ENCODE data around the gene EVX2.

EVX2 gene

GRCh38 chr2:176103194-176103593, 19.4 kb upstream of the EVX2 start:
- Histone ChIP-seq H3K27ac (ENCODE audit: extremely low read depth, low read depth, low read length) (peak overlapping the region; percentile 100; the same call in 1 of the 2 replicates), H3K9me3 (ENCODE audit: control insufficient read depth, insufficient read depth, low read depth, low read length) (no peaks in the 10 kb centered on the region), H3K4me1 (ENCODE audit: control insufficient read depth, insufficient read depth, low read length) (peaks cover 4% of the 10 kb centered on the region), H3K4me3 (ENCODE audit: low read depth, low read length) (no peak overlapping the region; the same call in 1 of the 2 replicates), H3K36me3 (ENCODE audit: control insufficient read depth in 2 of 2, insufficient read depth in 1 of 2, low read length in 2 of 2) (no peaks in the 10 kb centered on the region)
- TF ChIP-seq ZNF621 (tag by site-specific recombination; IDR thresholded peaks at IDR 0.05) (no peak), ZNF560 (tag by site-specific recombination; IDR thresholded peaks at IDR 0.05; ENCODE audit: borderline replicate concordance) (no peak), KLF7 (tag by site-specific recombination; IDR thresholded peaks at IDR 0.05; ENCODE audit: borderline replicate concordance) (no peak), GLIS2 (tag by site-specific recombination; IDR thresholded peaks at IDR 0.05) (no peak), OSR2 (tag by site-specific recombination; IDR thresholded peaks at IDR 0.05) (no peak)
- CTCF ChIA-PET, result interaction anchor here (0.6 to 2.2 kb wide), 4 partner anchors 24 to 851 kb away, joined by 3 to 4 read pairs (median 3); no protein-coding TSS in a partner anchor
- POLR2A ChIA-PET, result interaction anchor here (0.6 to 2.6 kb wide), 3 partner anchors 10 to 27 kb away, joined by 3 to 6 read pairs (median 5); no protein-coding TSS in a partner anchor

- POLR2A ChIA-PET, result no interaction called here
- Histone ChIP-seq H3K9me3 (ENCODE audit: control insufficient read depth, insufficient read depth, low read depth, low read length) (no peaks in the 10 kb centered on the region), H3K4me3 (ENCODE audit: low read depth, low read length) (no peak overlapping the region), H3K4me1 (ENCODE audit: control insufficient read depth, insufficient read depth, low read length) (peaks cover 4% of the 10 kb centered on the region), H3K36me3 (ENCODE audit: control insufficient read depth in 2 of 2, insufficient read depth in 1 of 2, low read length in 2 of 2) (no peaks in the 10 kb centered on the region), H3K27ac (ENCODE audit: extremely low read depth, low read depth, low read length) (no peak overlapping the region; the same call in 1 of the 2 replicates)
- CTCF ChIA-PET, result interaction anchor here (0.6 to 2.2 kb wide), 8 partner anchors 11 to 953 kb away, joined by 3 to 6 read pairs (median 3); no protein-coding TSS in a partner anchor
- TF ChIP-seq ZNF292 (tag by site-specific recombination; IDR thresholded peaks at IDR 0.05; ENCODE audit: borderline replicate concordance, low read depth) (no peak), ZNF350 (tag by site-specific recombination; IDR thresholded peaks at IDR 0.05) (no peak), KLF16 (tag by site-specific recombination; IDR thresholded peaks at IDR 0.05) (no peak), ZNF132 (tag by site-specific recombination; IDR thresholded peaks at IDR 0.05; ENCODE audit: borderline replicate concordance) (no peak), AEBP2 (tag by site-specific recombination; IDR thresholded peaks at IDR 0.05; ENCODE audit: borderline replicate concordance) (no peak), ZNF747 (tag by site-specific recombination; IDR thresholded peaks at IDR 0.05) (no peak), SCRT1 (tag by site-specific recombination; IDR thresholded peaks at IDR 0.05; ENCODE audit: borderline replicate concordance) (no peak), ZFP69B (tag by site-specific recombination; IDR thresholded peaks at IDR 0.05) (no peak), ZNF112 (tag by site-specific recombination; IDR thresholded peaks at IDR 0.05) (no peak), ZNF658 (tag by site-specific recombination; IDR thresholded peaks at IDR 0.05) (no peak), ZNF362 (tag by site-specific recombination; IDR thresholded peaks at IDR 0.05) (no peak), ZNF473 (tag by site-specific recombination; IDR thresholded peaks at IDR 0.05) (no peak), ZNF404 (tag by site-specific recombination; IDR thresholded peaks at IDR 0.05) (no peak), ZNF701 (tag by site-specific recombination; IDR thresholded peaks at IDR 0.05) (no peak), OVOL3 (tag by site-specific recombination; IDR thresholded peaks at IDR 0.05) (no peak), ZNF214 (tag by site-specific recombination; IDR thresholded peaks at IDR 0.05; ENCODE audit: borderline replicate concordance) (no peak)
Measured at GRCh38 chr2:176102309-176102866, 18.6 kb upstream of the EVX2 start.
